Measurements from ENCODE around the gene VCAN. TPM values are rescaled to one million over a fixed set of nuclear protein-coding genes. Genes with fewer than 3 reads are reported as not detected.

VCAN gene
- total and polyA plus RNA-seq, 3 donors from 2014 or later = 15.7 to 23.4 (median 22.8) TPM

DNA sequence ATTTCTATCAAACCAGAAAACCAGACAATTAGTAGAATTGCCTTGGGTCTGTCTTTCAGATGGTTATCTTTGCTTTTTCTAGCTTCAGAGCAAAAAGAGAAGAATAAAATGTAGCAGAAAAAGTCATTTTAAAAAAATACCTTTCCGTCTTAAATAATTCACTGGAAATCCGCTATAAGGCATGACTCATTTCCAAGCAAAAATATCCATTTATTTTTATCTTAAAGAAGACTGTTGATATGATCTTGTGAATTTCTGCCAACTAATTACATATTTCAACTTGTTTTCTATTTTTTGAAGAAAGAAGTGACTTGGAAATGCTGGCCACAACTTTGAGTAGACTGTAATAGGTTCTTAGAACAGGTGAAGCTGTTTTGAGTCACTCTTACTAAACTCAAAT lies 83.7 kb downstream of the VCAN start:
- no peak for DNase-seq
- intact Hi-C loops (cut with DNase I; ENCODE audit: low total_unique reads) = no loop called here
- no peaks in the 10 kb centered on the region for H3K4me1 ChIP-seq
- no peak overlapping the region for H3K27ac ChIP-seq
- TF ChIP-seq, protein P1, sequence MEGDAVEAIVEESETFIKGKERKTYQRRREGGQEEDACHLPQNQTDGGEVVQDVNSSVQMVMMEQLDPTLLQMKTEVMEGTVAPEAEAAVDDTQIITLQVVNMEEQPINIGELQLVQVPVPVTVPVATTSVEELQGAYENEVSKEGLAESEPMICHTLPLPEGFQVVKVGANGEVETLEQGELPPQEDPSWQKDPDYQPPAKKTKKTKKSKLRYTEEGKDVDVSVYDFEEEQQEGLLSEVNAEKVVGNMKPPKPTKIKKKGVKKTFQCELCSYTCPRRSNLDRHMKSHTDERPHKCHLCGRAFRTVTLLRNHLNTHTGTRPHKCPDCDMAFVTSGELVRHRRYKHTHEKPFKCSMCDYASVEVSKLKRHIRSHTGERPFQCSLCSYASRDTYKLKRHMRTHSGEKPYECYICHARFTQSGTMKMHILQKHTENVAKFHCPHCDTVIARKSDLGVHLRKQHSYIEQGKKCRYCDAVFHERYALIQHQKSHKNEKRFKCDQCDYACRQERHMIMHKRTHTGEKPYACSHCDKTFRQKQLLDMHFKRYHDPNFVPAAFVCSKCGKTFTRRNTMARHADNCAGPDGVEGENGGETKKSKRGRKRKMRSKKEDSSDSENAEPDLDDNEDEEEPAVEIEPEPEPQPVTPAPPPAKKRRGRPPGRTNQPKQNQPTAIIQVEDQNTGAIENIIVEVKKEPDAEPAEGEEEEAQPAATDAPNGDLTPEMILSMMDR (IDR thresholded peaks at IDR 0.05) = no peak
- no peak for TF ChIP-seq POLR2A (IDR thresholded peaks at IDR 0.05)
- H3K36me3 ChIP-seq (ENCODE audit: low read depth, missing control alignments) = no peaks in the 10 kb centered on the region
- 92 to 93% methylated on average over 2 of the region's 2 CpGs for WGBS, 2 donors
- no peak overlapping the region for H3K4me3 ChIP-seq
- H3K27me3 ChIP-seq = no peaks in the 10 kb centered on the region
- no peaks in the 10 kb centered on the region for H3K9me3 ChIP-seq

DNA sequence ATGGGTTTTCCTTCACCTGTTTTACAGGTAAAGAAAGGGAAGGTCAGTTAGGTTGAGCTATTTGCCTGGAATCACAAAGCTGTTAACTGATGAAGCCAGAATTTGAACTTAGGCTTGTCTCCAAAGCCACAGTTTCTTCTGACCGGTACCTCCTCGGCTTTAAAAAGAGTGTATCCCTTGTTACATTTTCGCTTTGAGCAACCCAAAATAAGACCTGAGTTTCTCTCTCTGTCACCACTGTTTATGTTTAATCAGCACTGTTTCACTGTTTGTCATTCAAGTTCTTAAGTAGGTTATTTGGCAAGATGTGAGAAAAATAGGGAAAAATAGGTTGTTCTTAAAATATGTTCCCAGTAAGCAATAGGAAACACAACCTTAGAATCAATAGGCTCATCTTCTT lies 84.6 kb downstream of the VCAN start:
- H3K9me3 ChIP-seq = no peaks in the 10 kb centered on the region
- H3K27ac ChIP-seq = no peak overlapping the region
- intact Hi-C loops (cut with DNase I; ENCODE audit: low total_unique reads) = no loop called here
- TF ChIP-seq, protein P1 (IDR thresholded peaks at IDR 0.05) = no peak
- no peak for TF ChIP-seq POLR2A (IDR thresholded peaks at IDR 0.05)
- 60 to 92% methylated on average over 3 of the region's 3 CpGs for WGBS, 2 donors
- no peaks in the 10 kb centered on the region for H3K4me1 ChIP-seq
- H3K36me3 ChIP-seq (ENCODE audit: low read depth, missing control alignments) = no peaks in the 10 kb centered on the region
- no peak overlapping the region for H3K4me3 ChIP-seq
- no peaks in the 10 kb centered on the region for H3K27me3 ChIP-seq
- no peak for DNase-seq

DNA sequence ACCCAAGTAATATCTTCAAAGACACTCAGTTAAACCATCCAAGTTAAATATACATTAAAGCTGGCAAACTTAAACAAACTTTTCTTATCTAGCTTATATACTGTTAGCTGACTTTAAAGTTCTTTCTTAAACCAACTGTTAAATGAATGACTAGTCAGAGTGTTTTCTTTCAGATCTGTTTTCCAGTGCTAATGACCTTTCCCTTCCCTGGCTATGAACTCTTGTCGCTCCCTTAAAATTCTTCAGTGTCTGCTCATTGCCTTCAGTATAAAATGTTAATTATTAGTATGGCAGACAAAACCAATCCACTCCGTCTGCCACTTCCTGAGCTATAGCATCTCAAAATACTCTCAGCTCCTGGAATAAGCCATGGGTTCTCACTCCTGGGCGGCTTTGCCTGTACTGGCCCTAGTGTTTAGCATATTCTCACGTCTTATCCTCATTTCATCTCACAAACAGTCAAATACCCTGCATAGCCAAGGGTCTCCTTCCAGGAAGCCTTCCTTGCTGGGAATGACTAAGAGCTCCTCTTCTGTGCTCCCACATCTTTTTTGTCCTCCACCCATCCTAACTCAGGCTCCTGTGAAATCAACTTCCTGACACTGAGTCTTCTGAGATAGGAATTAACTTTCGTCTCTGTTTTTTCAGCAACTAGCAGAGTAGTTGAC lies 87.7 kb downstream of the VCAN start:
- Histone ChIP-seq H3K9me3 (no peaks in the 10 kb centered on the region), H3K4me3 (no peak overlapping the region), H3K36me3 (ENCODE audit: low read depth, missing control alignments) (no peaks in the 10 kb centered on the region), H3K27ac (no peak overlapping the region), H3K4me1 (peaks cover 13% of the 10 kb centered on the region), H3K27me3 (no peaks in the 10 kb centered on the region)
- intact Hi-C loops (cut with DNase I; ENCODE audit: low total_unique reads) = no loop called here
- WGBS, 2 donors = 89 to 97% methylated on average over 5 of the region's 5 CpGs
- TF ChIP-seq POLR2A (IDR thresholded peaks at IDR 0.05) = no peak
- TF ChIP-seq, protein P1 (IDR thresholded peaks at IDR 0.05) = no peak
- no peak for DNase-seq

DNA sequence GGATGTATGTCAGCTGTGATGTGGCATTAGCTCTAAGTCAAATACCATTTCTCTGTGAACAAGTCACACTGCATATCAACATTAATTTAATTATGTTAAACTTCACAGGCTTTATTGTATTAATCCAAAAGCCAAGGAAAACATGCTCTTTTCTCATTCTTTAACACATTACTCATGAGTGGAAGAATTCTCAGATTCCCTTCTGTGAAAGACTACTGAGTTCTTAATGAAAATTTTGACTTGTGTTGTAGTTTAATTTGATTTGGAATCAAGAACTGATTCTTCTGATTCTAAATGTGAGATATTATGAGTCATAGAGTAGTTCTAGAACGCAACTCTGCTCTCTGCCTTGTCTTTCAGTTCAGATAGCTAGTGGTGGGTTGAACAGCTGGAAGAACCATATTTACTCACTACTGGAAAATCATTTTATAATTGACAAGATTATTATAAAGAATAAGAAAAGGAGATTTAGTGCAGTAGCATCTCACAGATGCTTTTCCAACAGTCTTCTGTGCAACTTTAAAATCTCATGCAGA lies 90.6 kb downstream of the VCAN start:
- Histone ChIP-seq H3K36me3 (ENCODE audit: low read depth, missing control alignments) (no peaks in the 10 kb centered on the region), H3K9me3 (no peaks in the 10 kb centered on the region), H3K4me1 (peaks cover 13% of the 10 kb centered on the region), H3K4me3 (no peak overlapping the region), H3K27ac (no peak overlapping the region), H3K27me3 (no peaks in the 10 kb centered on the region)
- intact Hi-C loops (cut with DNase I; ENCODE audit: low total_unique reads) = no loop called here
- no peak for DNase-seq
- TF ChIP-seq, protein P1 (IDR thresholded peaks at IDR 0.05) = no peak
- no peak for TF ChIP-seq POLR2A (IDR thresholded peaks at IDR 0.05)
- 61% methylated on average over 1 of the region's 1 CpG for WGBS, 2 donors
